HG03378 (cell line): ENCODE measurements around the gene DDX47.
"Not testable (repeated sequence)": the region's sequence is repeated elsewhere in the genome, so short reads cannot be mapped to it uniquely, and the experiment has no call there.

Experiments used
- ATAC-seq: cut with Tn5 transposase; IDR thresholded peaks from one replicate; pipeline ENCODE4 v1.9.1; 2021; ENCODE audit warnings: mild to moderate bottlenecking, moderate library complexity; ENCODE audit not compliant: unreplicated experiment

Gene DDX47

GRCh38 chr12:12871587-12872138 lies 58.5 kb downstream of the DDX47 start:
- no peak for ATAC-seq

GRCh38 chr12:12872139-12872933 lies 59.2 kb downstream of the DDX47 start:
- ATAC-seq = no peak

- no peak for ATAC-seq
Observed at GRCh38 chr12:12872934-12873275, 59.8 kb downstream of the DDX47 start.

GRCh38 chr12:12874029-12874428 lies 60.9 kb downstream of the DDX47 start:
- ATAC-seq = no peak

GRCh38 chr12:12875301-12875700 lies 62.2 kb downstream of the DDX47 start:
- not testable (repeated sequence) for ATAC-seq

- ATAC-seq = no peak
Observed at GRCh38 chr12:12877153-12877768, 64.1 kb downstream of the DDX47 start.

- ATAC-seq = no peak
Observed at GRCh38 chr12:12877781-12878455, 64.8 kb downstream of the DDX47 start.
